ENCODE data around the gene SORCS3. TPM values are rescaled to one million over a fixed set of nuclear protein-coding genes. Genes with fewer than 3 reads are reported as not detected.

Gene SORCS3
- total and polyA plus RNA-seq, 10 of the 15 experiments (the other 5 are each of a cell fraction or from before 2014, with no cell fraction given): 0.01 to 0.04 (median 0.02) TPM; not detected in 7

DNA sequence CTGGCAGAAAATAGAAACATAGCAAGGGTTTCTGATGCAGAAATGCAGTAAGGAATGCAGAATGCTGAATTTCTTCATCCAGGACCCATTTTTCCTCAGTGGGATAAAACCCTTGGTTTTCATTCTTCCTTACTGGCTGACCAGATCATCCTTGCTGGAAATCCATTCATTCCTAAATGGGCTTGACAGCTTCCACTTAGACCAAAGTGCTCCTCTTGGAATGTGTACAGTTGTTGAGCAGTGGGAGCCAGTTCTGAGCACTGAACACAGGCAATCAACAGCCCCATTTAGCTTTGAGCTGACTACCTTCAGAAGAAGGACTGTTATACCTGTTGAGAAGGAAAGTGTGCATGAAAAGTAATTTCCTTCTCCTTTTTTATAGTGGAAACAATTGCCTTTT is 232.1 kb downstream of the SORCS3 start (continued):
- TF ChIP-seq SUZ12 (IDR thresholded peaks at IDR 0.05; ENCODE audit: unreplicated experiment) (no peak), MTA2 (IDR thresholded peaks at IDR 0.05; ENCODE audit: low read depth) (no peak), CHD4 (IDR thresholded peaks at IDR 0.05) (no peak), MYC (IDR thresholded peaks at IDR 0.05; ENCODE audit: insufficient read depth, insufficient read length, insufficient replicate concordance, low read length, severe bottlenecking) (no peak), BACH1 (IDR thresholded peaks at IDR 0.05; ENCODE audit: borderline replicate concordance) (no peak)

DNA sequence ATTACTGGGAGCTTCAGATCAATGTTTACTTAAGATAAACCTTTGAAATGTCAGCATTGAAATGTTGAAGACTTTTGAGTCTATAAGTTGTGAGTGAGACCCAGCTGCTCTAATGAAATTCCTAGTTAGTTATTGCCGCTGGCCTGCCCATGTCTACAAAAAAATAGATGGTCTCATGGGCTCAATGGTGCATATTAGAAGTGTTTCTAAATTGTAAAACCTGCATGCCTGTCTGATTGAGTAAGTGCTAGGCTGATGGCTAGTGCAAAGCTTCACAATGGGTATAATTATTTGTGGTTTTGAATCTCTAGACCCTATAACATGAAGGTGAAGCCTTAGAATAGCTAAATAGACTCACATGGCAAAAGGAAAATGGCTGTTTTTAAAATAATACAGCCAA is 234.5 kb downstream of the SORCS3 start:
- TF ChIP-seq, protein P1, sequence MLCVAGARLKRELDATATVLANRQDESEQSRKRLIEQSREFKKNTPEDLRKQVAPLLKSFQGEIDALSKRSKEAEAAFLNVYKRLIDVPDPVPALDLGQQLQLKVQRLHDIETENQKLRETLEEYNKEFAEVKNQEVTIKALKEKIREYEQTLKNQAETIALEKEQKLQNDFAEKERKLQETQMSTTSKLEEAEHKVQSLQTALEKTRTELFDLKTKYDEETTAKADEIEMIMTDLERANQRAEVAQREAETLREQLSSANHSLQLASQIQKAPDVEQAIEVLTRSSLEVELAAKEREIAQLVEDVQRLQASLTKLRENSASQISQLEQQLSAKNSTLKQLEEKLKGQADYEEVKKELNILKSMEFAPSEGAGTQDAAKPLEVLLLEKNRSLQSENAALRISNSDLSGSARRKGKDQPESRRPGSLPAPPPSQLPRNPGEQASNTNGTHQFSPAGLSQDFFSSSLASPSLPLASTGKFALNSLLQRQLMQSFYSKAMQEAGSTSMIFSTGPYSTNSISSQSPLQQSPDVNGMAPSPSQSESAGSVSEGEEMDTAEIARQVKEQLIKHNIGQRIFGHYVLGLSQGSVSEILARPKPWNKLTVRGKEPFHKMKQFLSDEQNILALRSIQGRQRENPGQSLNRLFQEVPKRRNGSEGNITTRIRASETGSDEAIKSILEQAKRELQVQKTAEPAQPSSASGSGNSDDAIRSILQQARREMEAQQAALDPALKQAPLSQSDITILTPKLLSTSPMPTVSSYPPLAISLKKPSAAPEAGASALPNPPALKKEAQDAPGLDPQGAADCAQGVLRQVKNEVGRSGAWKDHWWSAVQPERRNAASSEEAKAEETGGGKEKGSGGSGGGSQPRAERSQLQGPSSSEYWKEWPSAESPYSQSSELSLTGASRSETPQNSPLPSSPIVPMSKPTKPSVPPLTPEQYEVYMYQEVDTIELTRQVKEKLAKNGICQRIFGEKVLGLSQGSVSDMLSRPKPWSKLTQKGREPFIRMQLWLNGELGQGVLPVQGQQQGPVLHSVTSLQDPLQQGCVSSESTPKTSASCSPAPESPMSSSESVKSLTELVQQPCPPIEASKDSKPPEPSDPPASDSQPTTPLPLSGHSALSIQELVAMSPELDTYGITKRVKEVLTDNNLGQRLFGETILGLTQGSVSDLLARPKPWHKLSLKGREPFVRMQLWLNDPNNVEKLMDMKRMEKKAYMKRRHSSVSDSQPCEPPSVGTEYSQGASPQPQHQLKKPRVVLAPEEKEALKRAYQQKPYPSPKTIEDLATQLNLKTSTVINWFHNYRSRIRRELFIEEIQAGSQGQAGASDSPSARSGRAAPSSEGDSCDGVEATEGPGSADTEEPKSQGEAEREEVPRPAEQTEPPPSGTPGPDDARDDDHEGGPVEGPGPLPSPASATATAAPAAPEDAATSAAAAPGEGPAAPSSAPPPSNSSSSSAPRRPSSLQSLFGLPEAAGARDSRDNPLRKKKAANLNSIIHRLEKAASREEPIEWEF (IDR thresholded peaks at IDR 0.05; ENCODE audit: insufficient replicate concordance, low read depth, low read length): no peak
- TF ChIP-seq SP1 (IDR thresholded peaks at IDR 0.05; ENCODE audit: low read depth, low read length) (no peak), HDGF (IDR thresholded peaks at IDR 0.05) (no peak)
- TF ChIP-seq, protein P2, sequence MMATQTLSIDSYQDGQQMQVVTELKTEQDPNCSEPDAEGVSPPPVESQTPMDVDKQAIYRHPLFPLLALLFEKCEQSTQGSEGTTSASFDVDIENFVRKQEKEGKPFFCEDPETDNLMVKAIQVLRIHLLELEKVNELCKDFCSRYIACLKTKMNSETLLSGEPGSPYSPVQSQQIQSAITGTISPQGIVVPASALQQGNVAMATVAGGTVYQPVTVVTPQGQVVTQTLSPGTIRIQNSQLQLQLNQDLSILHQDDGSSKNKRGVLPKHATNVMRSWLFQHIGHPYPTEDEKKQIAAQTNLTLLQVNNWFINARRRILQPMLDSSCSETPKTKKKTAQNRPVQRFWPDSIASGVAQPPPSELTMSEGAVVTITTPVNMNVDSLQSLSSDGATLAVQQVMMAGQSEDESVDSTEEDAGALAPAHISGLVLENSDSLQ (IDR thresholded peaks at IDR 0.05): no peak
- no peaks in the 10 kb centered on the region for H3K79me2 ChIP-seq (ENCODE audit: control insufficient read depth, insufficient read depth, low read length)
- no peak for DNase-seq (ENCODE audit: low read depth, low spot score)
- no peaks in the 10 kb centered on the region for H3K27me3 ChIP-seq (replicated peaks in 1 of 2; ENCODE audit: control insufficient read depth in 2 of 2, insufficient read depth in 2 of 2, low read length in 1 of 2)
- no peak for ATAC-seq
- RAD21 ChIA-PET (ENCODE audit: unreplicated experiment): no interaction called here
- H3K36me3 ChIP-seq (ENCODE audit: control insufficient read depth in 2 of 2, insufficient read depth in 2 of 2, low read length in 1 of 2): no peaks in the 10 kb centered on the region
- no peak overlapping the region for H3K27ac ChIP-seq (ENCODE audit: control insufficient read depth, insufficient read depth)
- WGBS (ENCODE audit: insufficient coverage, insufficient replicate concordance, low lambda C conversion rate, missing lambda C conversion rate): 0% methylated on average over 1 of the region's 1 CpG
- H3K4me2 ChIP-seq (ENCODE audit: control insufficient read depth, insufficient read depth): no peak overlapping the region
- no peaks in the 10 kb centered on the region for H3K4me1 ChIP-seq (ENCODE audit: control insufficient read depth, insufficient read depth, low read length)
- intact Hi-C loops (cut with micrococcal nuclease; ENCODE audit: unreplicated experiment) (no loop called here), in situ Hi-C loops (cut with MboI) (no loop called here)
- no peaks in the 10 kb centered on the region for H3K9me3 ChIP-seq (replicated peaks; ENCODE audit: control insufficient read depth, insufficient read depth, low read length)
- no peak overlapping the region for H2AFZ ChIP-seq (ENCODE audit: control insufficient read depth, low read depth, low read length)
- no TSS peak for BruUV-seq (replicated peaks)
- H3K9ac ChIP-seq (ENCODE audit: control insufficient read depth, insufficient read depth, low read length): no peak overlapping the region
- SMC1A ChIA-PET (ENCODE audit: uncharacterized antibody, unreplicated experiment): interaction anchor here (0.6 kb wide), 1 partner anchor 706 kb away, joined by 3 read pairs; no protein-coding TSS in a partner anchor
- no peak for FAIRE-seq
- no peaks in the 10 kb centered on the region for H4K20me1 ChIP-seq (ENCODE audit: control insufficient read depth, insufficient read depth)
- CTCF ChIA-PET: no interaction called here
- H3K4me3 ChIP-seq: no peak overlapping the region
- POLR2A ChIA-PET: no interaction called here

All from GM12878 (cell line).